SK-N-DZ (cell line): ENCODE measurements around the gene MAN1C1.
"Not testable (repeated sequence)": the region's sequence is repeated elsewhere in the genome, so short reads cannot be mapped to it uniquely, and the experiment has no call there.

Source experiments
- DNase-seq: peaks from one replicate; pipeline ENCODE4 v3.0.0-alpha.2; 2015; ENCODE audit warnings: low spot score

MAN1C1 gene

DNA sequence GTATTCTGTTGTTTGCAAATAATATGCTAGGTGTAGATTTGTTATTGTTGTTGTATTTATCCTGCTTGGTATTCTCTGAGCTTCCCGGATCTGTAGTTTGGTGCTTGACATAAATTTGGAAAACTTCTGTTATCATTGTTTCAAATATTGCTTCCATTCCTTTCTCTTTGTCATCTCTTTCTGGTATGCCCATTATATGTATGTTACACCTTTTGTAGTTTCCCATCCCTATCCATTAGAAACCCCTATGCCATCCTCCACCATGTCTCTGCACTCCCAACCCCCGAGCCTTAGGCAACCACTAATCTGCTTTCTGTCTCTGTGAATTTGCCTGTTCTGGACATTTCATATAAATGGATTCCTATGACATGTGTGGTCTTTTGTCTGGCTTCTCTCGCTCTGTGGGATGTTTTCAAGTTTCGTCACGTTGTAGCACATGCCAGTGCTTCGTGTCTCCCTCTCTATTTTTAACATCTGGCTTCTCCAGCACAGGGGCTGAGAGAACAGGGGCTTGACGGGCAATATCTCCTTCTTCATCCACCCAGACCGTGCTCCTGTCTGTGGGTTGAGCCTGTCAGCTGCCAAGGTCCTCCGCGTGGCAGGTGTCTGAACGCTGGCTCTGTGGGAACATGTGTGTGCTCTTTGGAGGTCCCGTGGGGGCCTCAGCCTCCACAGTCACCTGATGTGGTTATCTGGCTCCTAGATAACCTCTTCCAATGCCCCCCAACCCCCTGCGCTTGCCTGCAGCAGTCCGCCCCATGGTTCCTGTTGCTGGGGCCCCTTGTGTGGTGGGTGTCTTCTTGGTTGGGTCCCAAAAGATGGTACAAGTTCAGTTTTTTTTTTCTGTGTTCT lies 32.8 kb upstream of the MAN1C1 start:
- no peak for DNase-seq

DNA sequence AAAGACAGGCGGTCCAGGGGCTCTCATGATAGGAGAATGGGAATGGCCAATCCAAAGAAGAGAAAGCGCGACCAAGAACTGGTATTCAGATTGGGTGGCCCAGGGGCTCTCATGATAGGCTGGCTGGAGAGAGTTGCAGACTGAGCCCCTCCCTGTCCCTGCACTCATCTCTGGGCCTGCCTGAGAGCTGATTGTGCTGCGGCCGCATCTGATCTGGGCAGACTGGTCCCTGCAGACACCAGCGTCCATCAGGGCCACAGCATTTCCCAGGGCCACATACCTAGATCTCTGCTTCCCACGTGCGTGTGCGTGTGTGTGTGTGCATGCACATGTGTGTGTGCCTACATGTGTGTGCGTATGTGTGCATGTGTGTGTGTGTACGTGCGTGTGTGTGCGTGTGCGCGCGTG lies 30.4 kb upstream of the MAN1C1 start:
- DNase-seq: peak; percentile 87

DNA sequence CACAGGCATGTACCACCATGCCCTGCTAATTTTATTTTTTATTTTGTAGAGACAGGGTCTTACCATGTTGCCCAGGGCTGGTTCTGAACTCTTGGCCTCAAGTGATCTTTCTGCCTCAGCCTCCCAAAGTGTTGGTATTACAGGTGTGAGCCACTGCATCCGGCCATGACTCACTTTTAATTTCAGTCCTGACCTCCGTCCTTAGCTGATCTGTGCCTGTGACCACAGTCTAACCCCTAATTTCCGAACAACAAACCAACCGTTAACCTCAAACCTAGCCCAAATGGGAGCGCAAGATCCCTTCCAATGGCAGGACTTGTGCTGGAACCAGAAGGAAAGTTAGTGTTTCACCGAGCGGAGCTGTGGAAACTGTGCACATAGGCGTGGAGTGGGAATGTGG lies 29.3 kb upstream of the MAN1C1 start:
- DNase-seq: no peak

DNA sequence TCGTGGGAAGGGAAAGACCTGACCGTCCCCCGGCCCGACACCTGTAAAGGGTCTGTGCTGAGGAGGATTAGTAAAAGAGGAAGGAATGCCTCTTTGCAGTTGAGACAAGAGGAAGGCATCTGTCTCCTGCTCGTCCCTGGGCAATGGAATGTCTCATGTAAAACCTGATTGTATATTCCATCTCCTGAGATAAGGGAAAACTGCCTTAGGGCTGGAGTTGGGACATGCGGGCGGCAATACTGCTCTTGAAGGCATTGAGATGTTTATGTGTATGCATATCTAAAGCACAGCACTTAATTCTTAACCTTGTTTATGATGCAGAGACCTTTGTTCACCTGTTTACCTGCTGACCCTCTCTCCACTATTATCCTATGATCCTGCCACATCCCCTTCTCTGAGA lies 28.4 kb upstream of the MAN1C1 start:
- not testable (repeated sequence) for DNase-seq

- DNase-seq: not testable (repeated sequence)
Observed at GRCh38 chr1:25588786-25589185, 27.8 kb upstream of the MAN1C1 start.

- no peak for DNase-seq
Observed at GRCh38 chr1:25590096-25590824, 26.3 kb upstream of the MAN1C1 start.

- DNase-seq: no peak
Observed at GRCh38 chr1:25593861-25594260, 22.7 kb upstream of the MAN1C1 start.

DNA sequence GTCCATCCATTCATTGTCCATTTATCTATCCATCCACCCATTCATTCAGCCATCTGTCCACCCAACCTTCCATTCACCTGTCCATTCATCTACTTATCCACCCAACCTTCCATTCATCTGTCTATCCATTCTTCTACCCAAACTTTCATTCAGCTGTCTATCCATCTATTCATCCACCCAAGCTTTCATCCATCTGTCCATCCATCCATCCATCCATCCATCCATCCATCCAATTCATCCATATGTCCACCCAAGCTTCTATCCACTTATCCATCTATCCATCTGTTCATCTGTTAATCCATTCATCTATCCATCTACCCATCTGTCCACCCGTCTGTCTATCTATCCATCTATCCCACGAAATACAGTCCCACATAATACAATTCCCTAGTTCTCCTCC lies 21.6 kb upstream of the MAN1C1 start:
- DNase-seq: no peak

DNA sequence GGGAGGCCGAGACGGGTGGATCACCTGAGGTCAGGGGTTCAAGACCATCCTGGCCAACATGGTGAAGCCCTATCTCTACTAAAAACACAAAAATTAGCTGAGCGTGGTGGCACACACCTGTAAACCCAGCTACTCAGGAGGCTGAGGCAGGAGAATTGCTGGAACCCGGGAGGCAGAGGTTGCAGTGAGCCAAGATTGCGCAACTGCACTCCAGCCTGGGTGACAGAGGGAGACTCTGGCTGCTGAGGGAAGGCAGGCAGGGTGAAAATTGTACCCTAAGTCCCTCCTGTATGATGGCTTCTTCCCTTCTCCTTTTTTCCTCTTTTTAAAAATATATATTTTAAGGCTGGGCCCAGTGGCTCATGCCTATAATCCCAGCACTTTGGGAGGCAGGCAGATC lies 19.9 kb upstream of the MAN1C1 start:
- not testable (repeated sequence) for DNase-seq

GRCh38 chr1:25598879-25599278 lies 17.7 kb upstream of the MAN1C1 start:
- no peak for DNase-seq

- DNase-seq: no peak
Observed at GRCh38 chr1:25599969-25600610, 16.5 kb upstream of the MAN1C1 start.

GRCh38 chr1:25600971-25601699 lies 15.5 kb upstream of the MAN1C1 start:
- not testable (repeated sequence) for DNase-seq

DNA sequence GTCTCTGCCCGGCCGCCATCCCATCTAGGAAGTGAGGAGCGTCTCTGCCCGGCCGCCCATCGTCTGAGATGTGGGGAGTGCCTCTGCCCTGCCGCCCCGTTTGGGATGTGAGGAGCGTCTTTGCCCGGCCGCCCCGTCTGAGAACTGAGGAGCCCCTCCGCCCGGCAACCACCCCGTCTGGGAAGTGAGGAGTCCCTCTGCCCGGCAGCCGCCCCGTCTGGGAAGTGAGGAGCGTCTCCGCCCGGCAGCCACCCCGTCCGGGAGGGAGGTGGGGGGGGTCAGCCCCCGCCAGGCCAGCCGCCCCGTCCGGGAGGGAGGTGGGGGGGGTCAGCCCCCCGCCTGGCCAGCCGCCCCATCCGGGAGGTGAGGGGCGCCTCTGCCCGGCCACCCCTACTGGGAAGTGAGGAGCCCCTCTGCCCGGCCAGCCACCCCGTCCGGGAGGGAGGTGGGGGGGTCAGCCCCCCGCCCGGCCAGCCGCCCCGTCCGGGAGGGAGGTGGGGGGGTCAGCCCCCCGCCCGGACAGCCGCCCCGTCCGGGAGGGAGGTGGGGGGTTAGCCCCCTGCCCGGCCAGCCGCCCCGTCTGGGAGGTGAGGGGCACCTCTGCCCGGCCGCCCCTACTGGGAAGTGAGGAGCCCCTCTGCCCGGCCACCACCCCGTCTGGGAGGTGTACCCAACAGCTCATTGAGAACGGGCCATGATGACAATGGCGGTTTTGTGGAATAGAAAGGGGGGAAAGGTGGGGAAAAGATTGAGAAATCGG lies 12.6 kb upstream of the MAN1C1 start:
- DNase-seq: not testable (repeated sequence)

DNA sequence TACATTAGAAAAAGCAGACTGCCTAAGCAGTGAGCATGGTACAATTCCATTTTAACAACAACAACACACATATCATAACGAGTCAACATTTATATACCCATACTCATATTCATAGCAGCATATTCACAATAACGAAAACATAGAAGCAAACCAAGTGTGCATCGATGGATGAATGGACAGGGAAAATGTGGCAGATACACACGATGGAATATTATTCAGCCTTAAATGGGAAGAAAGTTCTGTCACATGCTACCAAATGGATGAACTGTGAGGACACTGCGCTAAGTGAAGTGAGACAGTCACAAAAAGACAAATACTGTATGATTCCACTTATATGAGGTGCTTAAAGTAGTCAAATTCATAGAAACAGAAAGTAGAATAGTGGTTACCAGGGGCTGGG lies 9.5 kb upstream of the MAN1C1 start:
- DNase-seq: no peak

DNA sequence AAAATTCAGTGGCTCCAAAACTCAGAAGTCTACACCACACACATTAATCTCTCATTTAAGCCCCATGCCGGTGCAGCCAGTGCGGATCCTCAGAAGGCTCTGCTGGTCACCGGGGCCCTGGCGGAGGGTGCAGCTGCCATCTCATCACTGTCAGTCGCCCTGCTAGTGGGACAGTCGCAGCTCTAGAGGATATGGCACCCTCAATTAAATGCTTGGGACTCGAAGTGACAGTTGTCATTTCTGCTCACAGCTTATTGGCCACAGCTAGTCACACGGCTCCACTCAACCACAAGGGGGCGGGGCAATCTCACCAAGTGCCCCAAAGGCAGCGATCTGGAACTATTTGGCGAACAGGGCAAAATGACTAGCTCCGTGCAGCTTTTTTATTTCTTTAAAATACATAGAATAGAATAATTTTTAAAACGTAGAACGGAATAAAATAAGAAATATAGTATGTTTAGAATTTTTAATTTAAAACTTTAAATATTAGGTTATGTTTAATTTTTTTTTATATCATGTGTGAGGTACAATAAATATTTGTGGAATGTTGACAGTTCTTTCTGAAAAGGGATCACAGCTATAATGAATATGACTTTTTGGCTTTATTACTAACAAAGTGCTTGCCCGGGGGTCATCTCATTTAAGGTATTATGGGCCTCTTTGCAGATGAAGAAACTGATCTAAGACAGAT lies 8.0 kb upstream of the MAN1C1 start:
- peak; percentile 74 for DNase-seq

GRCh38 chr1:25609921-25610320 lies 6.7 kb upstream of the MAN1C1 start:
- no peak for DNase-seq

GRCh38 chr1:25610822-25611630 lies 5.6 kb upstream of the MAN1C1 start:
- no peak for DNase-seq

GRCh38 chr1:25611843-25612242 lies 4.7 kb upstream of the MAN1C1 start:
- no peak for DNase-seq

GRCh38 chr1:25612421-25612820 lies 4.2 kb upstream of the MAN1C1 start:
- DNase-seq: no peak

DNA sequence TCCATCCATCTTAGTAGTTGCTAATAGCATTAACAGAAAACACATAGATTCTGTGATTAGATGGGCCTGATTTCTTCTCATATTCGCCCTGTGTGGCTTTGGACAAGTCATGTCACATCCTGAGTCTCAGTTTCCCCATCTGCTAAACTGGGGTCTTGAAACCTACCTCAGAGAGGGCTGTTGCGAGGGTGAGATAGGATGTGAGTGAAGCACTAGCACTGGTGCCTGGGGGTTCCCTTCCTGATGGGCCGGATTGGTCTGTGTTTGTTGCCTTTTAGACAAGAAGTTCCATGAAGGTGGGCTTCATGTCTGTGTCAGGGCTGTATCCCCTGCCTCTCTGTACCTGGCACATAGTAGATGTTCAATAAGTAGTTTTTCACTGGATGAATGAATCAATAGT lies 3.5 kb upstream of the MAN1C1 start:
- DNase-seq: no peak
